ENCODE results near the gene GNAO1. TPM values are rescaled to one million over a fixed set of nuclear protein-coding genes. Genes with fewer than 3 reads are reported as not detected.

GNAO1 gene
- total RNA-seq, 1 donor from 2014 or later, result not detected

GRCh38 chr16:56348168-56349085, 157.1 kb downstream of the GNAO1 start:
- no peak for DNase-seq (ENCODE audit: low read depth, low spot score)

- DNase-seq (ENCODE audit: low read depth, low spot score), result no peak
Observed at GRCh38 chr16:56349086-56349415, 157.8 kb downstream of the GNAO1 start.

- no peak for DNase-seq (ENCODE audit: low read depth, low spot score)
Observed at GRCh38 chr16:56349711-56350161, 158.4 kb downstream of the GNAO1 start.

GRCh38 chr16:56350491-56351405, 159.5 kb downstream of the GNAO1 start:
- DNase-seq (ENCODE audit: low read depth, low spot score), result no peak

GRCh38 chr16:56351481-56351880, 160.2 kb downstream of the GNAO1 start:
- no peak for DNase-seq (ENCODE audit: low read depth, low spot score)

GRCh38 chr16:56352351-56353053, 161.2 kb downstream of the GNAO1 start:
- DNase-seq (ENCODE audit: low read depth, low spot score), result no peak

GRCh38 chr16:56353054-56353921, 162.0 kb downstream of the GNAO1 start:
- DNase-seq (ENCODE audit: low read depth, low spot score), result no peak

GRCh38 chr16:56354016-56354415, 162.7 kb downstream of the GNAO1 start:
- no peak for DNase-seq (ENCODE audit: low read depth, low spot score)

GRCh38 chr16:56354746-56355145, 163.5 kb downstream of the GNAO1 start:
- DNase-seq (ENCODE audit: low read depth, low spot score), result no peak

- no peak for DNase-seq (ENCODE audit: low read depth, low spot score)
Observed at GRCh38 chr16:56355221-56355620, 163.9 kb downstream of the GNAO1 start.

- no peak for DNase-seq (ENCODE audit: low read depth, low spot score)
Observed at GRCh38 chr16:56355786-56356275, 164.5 kb downstream of the GNAO1 start.

GRCh38 chr16:56356276-56357240, 165.3 kb downstream of the GNAO1 start:
- peak; percentile 46 for DNase-seq (ENCODE audit: low read depth, low spot score)

- DNase-seq (ENCODE audit: low read depth, low spot score), result peak; percentile 17
Observed at GRCh38 chr16:56357241-56357764, 166.0 kb downstream of the GNAO1 start.

GRCh38 chr16:56357765-56358322, 166.6 kb downstream of the GNAO1 start:
- no peak for DNase-seq (ENCODE audit: low read depth, low spot score)

- no peak for DNase-seq (ENCODE audit: low read depth, low spot score)
Observed at GRCh38 chr16:56360117-56361008, 169.1 kb downstream of the GNAO1 start.

- no peak for DNase-seq (ENCODE audit: low read depth, low spot score)
Observed at GRCh38 chr16:56362057-56362655, 170.9 kb downstream of the GNAO1 start.

GRCh38 chr16:56362706-56363105, 171.4 kb downstream of the GNAO1 start:
- DNase-seq (ENCODE audit: low read depth, low spot score), result no peak
